ENCODE measurements around the gene NTM.

NTM gene

DNA sequence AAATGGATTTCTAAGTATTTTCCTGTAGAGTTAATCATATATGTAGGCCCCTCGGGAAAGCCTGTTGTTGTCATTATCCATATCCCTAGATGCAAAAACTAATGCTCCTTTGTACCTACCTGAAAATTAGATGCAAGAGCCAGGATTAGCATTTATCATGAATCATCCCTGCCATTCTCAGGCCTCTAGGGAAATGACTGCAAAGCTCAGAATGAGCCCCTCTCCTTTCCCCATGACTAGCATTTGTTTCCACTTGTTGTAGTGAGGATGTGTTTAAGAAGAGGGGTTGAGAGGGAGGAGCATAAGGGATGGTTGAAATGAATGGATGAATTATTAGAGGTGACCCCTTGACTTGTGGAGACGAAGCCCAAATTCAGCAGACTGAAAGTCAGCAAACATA is 537.9 kb downstream of the NTM start:
- peaks cover 22% of the 10 kb centered on the region for H3K4me1 ChIP-seq
- peak overlapping the region; percentile 81 for H3K27ac ChIP-seq
- no peak overlapping the region for H3K9ac ChIP-seq
- no peak overlapping the region for H3K4me2 ChIP-seq (ENCODE audit: low read length)
- no peaks in the 10 kb centered on the region for H3K9me3 ChIP-seq (ENCODE audit: control insufficient read depth, low read length)
- no peak overlapping the region for H3K4me3 ChIP-seq (ENCODE audit: low read depth, low read length)
- peaks cover 13% of the 10 kb centered on the region for H3K79me2 ChIP-seq
- H2AFZ ChIP-seq, result no peak overlapping the region
- H3K36me3 ChIP-seq (ENCODE audit: control insufficient read depth, insufficient read depth, low read length), result no peaks in the 10 kb centered on the region
- TF ChIP-seq, protein P1, sequence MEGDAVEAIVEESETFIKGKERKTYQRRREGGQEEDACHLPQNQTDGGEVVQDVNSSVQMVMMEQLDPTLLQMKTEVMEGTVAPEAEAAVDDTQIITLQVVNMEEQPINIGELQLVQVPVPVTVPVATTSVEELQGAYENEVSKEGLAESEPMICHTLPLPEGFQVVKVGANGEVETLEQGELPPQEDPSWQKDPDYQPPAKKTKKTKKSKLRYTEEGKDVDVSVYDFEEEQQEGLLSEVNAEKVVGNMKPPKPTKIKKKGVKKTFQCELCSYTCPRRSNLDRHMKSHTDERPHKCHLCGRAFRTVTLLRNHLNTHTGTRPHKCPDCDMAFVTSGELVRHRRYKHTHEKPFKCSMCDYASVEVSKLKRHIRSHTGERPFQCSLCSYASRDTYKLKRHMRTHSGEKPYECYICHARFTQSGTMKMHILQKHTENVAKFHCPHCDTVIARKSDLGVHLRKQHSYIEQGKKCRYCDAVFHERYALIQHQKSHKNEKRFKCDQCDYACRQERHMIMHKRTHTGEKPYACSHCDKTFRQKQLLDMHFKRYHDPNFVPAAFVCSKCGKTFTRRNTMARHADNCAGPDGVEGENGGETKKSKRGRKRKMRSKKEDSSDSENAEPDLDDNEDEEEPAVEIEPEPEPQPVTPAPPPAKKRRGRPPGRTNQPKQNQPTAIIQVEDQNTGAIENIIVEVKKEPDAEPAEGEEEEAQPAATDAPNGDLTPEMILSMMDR (IDR thresholded peaks at IDR 0.05), result no peak
- H3K27me3 ChIP-seq (ENCODE audit: control insufficient read depth, insufficient read depth, low read length), result no peaks in the 10 kb centered on the region

DNA sequence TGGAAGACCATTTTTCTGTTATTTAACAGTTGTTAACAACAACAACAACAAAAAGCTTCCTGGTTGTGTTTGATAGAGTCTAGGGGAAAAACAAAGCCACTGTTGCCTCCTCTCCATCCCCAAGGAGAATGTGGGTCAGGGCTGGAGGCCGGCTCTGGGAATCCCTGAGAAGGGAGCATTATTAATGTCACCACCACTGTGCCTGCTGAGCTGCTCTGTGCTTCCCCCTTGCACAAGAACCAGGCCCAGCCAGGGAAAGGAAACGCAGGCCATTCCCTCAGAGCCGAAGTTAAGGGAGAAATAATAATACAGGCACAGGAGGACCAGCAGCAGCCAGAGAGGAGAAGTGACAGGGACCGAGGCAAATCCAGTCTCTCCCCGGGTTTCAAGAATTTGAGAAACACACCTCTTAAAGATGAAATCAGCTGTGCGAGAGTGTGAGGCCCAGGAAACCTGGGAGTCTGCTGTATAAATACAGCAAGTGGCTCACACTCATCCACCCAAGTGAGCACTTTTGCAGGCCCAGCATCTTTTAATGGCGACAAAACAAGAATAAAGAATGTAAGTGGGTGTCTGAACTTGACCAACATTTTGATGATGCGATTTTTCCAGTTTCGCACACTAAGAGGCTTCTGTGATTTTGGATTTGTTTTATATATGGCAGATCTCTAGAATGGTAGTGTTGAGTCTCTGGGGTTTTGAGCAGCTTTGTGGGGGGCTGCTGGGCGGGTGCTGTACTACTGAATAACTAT is 539.2 kb downstream of the NTM start:
- Histone ChIP-seq H3K27me3 (ENCODE audit: control insufficient read depth, insufficient read depth, low read length) (no peaks in the 10 kb centered on the region), H3K4me3 (ENCODE audit: low read depth, low read length) (peak overlapping the region; percentile 57), H3K9ac (no peak overlapping the region), H3K4me1 (peaks cover 28% of the 10 kb centered on the region), H3K4me2 (ENCODE audit: low read length) (peak overlapping the region; percentile 49), H3K79me2 (peaks cover 23% of the 10 kb centered on the region), H3K27ac (peak overlapping the region; percentile 81), H3K9me3 (ENCODE audit: control insufficient read depth, low read length) (no peaks in the 10 kb centered on the region), H3K36me3 (ENCODE audit: control insufficient read depth, insufficient read depth, low read length) (no peaks in the 10 kb centered on the region), H2AFZ (no peak overlapping the region)
- TF ChIP-seq, protein P1 (IDR thresholded peaks at IDR 0.05), result no peak

GRCh38 chr11:131910178-131910522 is 539.7 kb downstream of the NTM start:
- Histone ChIP-seq H3K36me3 (ENCODE audit: control insufficient read depth, insufficient read depth, low read length) (no peaks in the 10 kb centered on the region), H3K4me2 (ENCODE audit: low read length) (peak overlapping the region; percentile 49), H3K27ac (peak overlapping the region; percentile 81), H3K79me2 (peaks cover 26% of the 10 kb centered on the region), H3K9ac (no peak overlapping the region), H3K4me3 (ENCODE audit: low read depth, low read length) (peak overlapping the region; percentile 57), H3K27me3 (ENCODE audit: control insufficient read depth, insufficient read depth, low read length) (no peaks in the 10 kb centered on the region), H3K9me3 (ENCODE audit: control insufficient read depth, low read length) (no peaks in the 10 kb centered on the region), H2AFZ (no peak overlapping the region), H3K4me1 (peaks cover 26% of the 10 kb centered on the region)
- TF ChIP-seq, protein P1 (IDR thresholded peaks at IDR 0.05), result no peak

DNA sequence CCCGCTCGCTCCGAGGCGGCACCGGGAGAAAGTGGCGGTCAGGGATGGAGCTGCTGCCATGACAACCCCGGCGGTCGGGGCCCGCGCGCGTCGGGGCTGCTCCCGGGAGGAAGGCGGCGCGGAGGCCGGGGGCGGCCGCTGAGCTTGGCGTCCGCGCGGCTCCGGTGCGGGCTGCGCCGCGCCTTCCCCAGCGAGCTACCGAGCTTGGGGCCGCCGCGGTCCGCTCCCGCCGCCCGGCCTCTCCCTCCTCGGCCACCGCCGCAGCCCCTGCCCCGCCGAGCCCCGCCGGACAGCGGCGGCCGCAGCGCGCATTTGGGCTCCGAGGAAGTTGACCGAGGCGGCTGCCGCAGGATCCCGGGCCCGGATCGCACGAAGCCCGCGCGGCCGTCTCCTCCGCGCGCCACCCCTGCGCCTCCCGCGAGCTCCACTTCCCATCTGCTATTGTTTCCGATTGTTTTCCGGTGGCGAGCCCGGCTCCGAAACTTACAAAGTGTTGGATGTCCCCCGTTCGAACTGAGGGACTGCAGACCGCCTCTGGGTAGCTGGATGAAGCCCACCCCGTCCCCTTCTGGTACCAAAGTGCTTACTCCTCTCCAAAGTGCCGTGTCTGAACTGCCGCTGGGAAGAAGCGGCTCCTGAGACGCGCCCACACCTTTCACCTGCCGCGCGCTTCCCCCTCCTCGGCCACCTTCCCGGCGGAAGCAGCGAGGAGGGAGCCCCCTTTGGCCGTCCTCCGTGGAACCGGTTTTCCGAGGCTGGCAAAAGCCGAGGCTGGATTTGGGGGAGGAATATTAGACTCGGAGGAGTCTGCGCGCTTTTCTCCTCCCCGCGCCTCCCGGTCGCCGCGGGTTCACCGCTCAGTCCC is 540.3 kb downstream of the NTM start:
- TF ChIP-seq, protein P1 (IDR thresholded peaks at IDR 0.05), result no peak
- Histone ChIP-seq H3K36me3 (ENCODE audit: control insufficient read depth, insufficient read depth, low read length) (no peaks in the 10 kb centered on the region), H3K4me1 (peaks cover 26% of the 10 kb centered on the region), H2AFZ (peak overlapping the region; percentile 56), H3K27ac (peak overlapping the region; percentile 96), H3K79me2 (peaks cover 31% of the 10 kb centered on the region), H3K4me2 (ENCODE audit: low read length) (peak overlapping the region; percentile 56), H3K4me3 (ENCODE audit: low read depth, low read length) (peak overlapping the region; percentile 63), H3K9ac (no peak overlapping the region), H3K9me3 (ENCODE audit: control insufficient read depth, low read length) (no peaks in the 10 kb centered on the region), H3K27me3 (ENCODE audit: control insufficient read depth, insufficient read depth, low read length) (no peaks in the 10 kb centered on the region)

Measured in parathyroid adenoma (tissue), 2 donors.